GM06990 (cell line): ENCODE measurements around the gene TSPAN3.

ENCODE experiments used
- DNase-seq: peaks from one replicate; pipeline ENCODE4 v3.0.0-alpha.2; 2011; ENCODE audit not compliant: insufficient read length; ENCODE audit errors: extremely low read depth
- H3K27me3 ChIP-seq: replicated peaks from 2 replicates; pipeline ENCODE4 v1.6.0; 2011; ENCODE audit warnings: low read length; ENCODE audit not compliant: control insufficient read depth, insufficient read depth
- H3K36me3 ChIP-seq: 2 replicates; pipeline ENCODE4 v1.5.1; 2011; ENCODE audit warnings: low read length; ENCODE audit not compliant: control insufficient read depth, insufficient read depth
- H3K4me3 ChIP-seq: replicated peaks from 2 replicates; pipeline ENCODE4 v1.5.1; 2011; ENCODE audit warnings: low read depth, mild to moderate bottlenecking, control low read depth, low read length
- TF ChIP-seq, protein P1 (sequence below): IDR thresholded peaks from 2 replicates; pipeline ENCODE4 v1.5.1; 2011; ENCODE audit warnings: low read length, control low read depth, mild to moderate bottlenecking, inconsistent platforms; ENCODE audit not compliant: insufficient read depth, poor library complexity, severe bottlenecking

TSPAN3 gene

DNA sequence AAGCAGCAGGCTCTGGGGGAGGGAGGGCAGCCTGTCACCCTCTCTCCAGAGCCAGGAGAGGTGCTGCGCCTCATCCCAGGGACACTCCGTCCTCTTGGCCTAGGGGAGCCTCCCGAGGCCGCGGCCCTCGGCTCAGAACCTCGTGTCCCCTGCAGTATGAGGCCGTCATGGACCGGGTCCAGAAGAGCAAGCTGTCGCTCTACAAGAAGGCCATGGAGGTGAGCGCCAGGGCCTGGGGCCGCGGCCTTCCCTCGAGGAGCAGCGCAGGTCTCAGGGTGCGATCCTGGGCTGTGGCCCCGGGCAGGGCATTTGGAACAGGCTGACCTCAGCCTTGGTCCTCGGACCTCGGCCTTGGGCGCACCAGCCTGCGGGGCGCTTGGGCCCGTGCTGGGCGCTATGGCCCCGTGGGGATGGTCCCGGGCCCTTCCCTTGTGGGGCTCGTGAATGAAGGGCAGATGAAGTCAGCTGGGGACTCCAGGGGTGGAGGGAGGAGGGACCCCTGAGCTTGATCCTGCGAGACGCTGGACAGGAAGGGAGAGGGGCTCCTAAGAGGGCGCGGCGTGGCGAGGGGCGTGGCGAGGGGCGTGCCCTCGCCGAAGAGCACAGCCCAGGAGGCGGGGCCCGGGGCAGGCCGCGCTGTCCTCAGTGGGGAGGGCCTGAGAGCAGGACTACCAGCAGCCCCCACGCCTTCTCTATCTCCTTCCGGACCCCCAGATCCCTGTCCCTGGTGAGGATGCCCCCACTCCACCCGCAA is 43.0 kb downstream of the TSPAN3 start:
- TF ChIP-seq, protein P1, sequence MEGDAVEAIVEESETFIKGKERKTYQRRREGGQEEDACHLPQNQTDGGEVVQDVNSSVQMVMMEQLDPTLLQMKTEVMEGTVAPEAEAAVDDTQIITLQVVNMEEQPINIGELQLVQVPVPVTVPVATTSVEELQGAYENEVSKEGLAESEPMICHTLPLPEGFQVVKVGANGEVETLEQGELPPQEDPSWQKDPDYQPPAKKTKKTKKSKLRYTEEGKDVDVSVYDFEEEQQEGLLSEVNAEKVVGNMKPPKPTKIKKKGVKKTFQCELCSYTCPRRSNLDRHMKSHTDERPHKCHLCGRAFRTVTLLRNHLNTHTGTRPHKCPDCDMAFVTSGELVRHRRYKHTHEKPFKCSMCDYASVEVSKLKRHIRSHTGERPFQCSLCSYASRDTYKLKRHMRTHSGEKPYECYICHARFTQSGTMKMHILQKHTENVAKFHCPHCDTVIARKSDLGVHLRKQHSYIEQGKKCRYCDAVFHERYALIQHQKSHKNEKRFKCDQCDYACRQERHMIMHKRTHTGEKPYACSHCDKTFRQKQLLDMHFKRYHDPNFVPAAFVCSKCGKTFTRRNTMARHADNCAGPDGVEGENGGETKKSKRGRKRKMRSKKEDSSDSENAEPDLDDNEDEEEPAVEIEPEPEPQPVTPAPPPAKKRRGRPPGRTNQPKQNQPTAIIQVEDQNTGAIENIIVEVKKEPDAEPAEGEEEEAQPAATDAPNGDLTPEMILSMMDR = no peak
- DNase-seq = no peak
- H3K4me3 ChIP-seq = no peak overlapping the region
- peaks cover 3% of the 10 kb centered on the region for H3K36me3 ChIP-seq
- no peaks in the 10 kb centered on the region for H3K27me3 ChIP-seq

DNA sequence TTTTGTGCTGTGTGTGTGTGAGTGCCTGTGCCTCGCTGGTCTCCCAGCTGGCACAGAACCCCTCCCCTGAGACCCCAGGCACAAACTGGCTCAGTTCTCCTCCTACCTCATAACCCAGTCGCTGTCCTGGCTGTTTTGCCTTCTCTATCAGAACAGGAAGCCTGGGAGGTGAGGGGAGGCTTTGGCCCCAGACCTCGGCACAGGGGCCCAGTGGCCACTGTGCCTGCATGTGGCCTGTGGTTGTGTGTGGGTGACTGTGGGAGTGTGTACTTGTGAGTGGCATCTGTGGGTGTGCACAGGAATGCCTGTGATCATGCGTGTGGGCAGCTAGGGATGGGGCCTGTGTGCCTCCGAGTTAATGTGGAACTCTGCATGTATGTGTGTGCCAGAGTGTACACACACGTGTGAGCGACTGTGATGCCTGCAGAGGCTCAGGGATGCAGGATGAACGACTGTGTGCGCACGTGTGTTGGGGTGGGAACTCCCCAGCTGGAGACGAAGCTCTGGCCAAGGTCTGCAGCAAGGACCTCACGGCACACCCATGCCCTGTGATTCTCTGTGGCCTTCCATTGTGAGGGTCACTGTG is 43.7 kb downstream of the TSPAN3 start:
- TF ChIP-seq, protein P1 = no peak
- Histone ChIP-seq H3K36me3 (peaks cover 3% of the 10 kb centered on the region; the same call in 1 of the 2 replicates), H3K27me3 (no peaks in the 10 kb centered on the region), H3K4me3 (no peak overlapping the region)
- DNase-seq = no peak

DNA sequence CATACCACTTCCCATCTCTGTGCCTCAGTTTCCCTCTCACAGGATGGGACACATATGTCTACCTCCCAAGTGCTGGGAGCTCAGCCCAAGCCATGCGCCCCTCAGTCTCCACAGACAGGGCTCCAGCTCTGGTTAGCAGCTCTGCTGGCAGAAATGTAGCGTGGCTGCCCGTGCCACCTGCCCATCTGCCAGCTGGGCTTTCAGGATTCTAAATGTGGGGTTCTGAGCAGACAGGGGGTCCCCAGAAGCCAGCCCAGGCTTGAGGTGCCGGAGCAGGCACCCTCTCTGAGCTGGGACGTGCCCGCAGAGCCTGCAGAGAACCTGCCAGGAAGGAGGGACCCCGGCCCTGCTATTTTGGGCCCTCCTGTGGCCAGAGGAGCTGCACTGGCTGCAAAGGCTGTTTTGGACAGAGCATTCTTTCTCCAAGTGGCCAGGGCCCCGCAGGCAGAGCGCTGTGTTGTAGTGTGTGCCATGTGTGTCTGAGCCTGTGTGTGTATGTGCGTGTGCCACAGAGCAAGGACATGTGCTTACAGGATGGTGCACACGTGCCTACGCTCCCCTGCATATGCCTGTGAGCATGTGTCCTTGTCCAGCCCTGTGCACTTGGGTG is 44.3 kb downstream of the TSPAN3 start:
- no peak for DNase-seq
- TF ChIP-seq, protein P1 = no peak
- Histone ChIP-seq H3K27me3 (no peaks in the 10 kb centered on the region), H3K36me3 (peaks cover 3% of the 10 kb centered on the region; the same call in 1 of the 2 replicates), H3K4me3 (no peak overlapping the region)

GRCh38 chr15:77025941-77026411 is 44.9 kb downstream of the TSPAN3 start:
- H3K27me3 ChIP-seq = no peaks in the 10 kb centered on the region
- no peak for DNase-seq
- no peak overlapping the region for H3K4me3 ChIP-seq
- TF ChIP-seq, protein P1 = no peak
- peaks cover 3% of the 10 kb centered on the region; the same call in 1 of the 2 replicates for H3K36me3 ChIP-seq

DNA sequence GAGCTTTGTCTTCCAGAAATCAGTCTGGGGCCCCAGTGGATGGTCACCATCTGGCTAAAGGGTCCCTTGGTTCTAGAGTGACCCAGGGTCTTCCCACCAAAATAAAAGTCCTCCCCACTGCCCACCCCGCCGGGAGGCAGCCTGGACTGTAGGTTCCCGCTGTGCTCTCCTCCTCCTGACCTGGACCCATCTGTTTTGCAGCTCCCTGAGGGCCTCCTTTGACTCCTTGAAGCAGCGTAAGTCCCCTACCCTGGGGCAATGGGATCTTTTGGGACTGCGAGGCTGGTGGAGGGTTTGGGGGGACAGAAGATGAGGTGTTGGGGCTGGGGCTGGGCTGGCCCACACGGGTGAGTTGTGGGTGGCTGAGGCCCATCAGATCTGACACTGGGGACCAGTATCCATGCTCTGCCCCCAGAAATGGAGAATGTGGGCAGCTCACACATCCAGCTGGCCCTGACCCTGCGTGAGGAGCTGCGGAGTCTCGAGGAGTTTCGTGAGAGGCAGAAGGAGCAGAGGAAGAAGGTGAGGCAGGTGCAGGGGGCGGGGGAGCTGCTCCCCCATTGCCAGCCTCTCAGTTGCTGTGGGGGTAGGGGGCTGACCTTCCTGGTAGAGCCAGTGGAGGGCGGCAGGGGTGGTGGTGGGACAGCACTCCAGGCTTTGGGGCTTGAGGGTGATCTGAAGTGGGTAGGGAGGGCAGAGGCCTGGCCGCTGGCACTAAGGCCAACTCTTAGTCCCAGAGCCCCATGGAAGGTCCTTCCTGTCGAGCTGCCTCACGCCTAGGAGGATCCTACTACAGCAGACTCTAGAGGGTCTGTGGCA is 45.6 kb downstream of the TSPAN3 start:
- no peaks in the 10 kb centered on the region for H3K27me3 ChIP-seq

More for the DNA sequence above, 45.6 kb downstream of the TSPAN3 start:
- TF ChIP-seq, protein P1 = no peak
- Histone ChIP-seq H3K4me3 (no peak overlapping the region), H3K36me3 (peaks cover 3% of the 10 kb centered on the region; the same call in 1 of the 2 replicates)
- DNase-seq = no peak
